OCI-LY7 (cell line): Measurements from ENCODE around the gene TRIM46.
"Not testable (repeated sequence)": the region's sequence is repeated elsewhere in the genome, so short reads cannot be mapped to it uniquely, and the experiment has no call there.

Experiments used
- EZH2phosphoT487 ChIP-seq: fragments of 200-600 bp; sonication (generic); IDR thresholded peaks from 2 replicates; pipeline ENCODE4 v1.6.1; 2018; ENCODE audit warnings: low read depth, borderline replicate concordance, mild to moderate bottlenecking, mixed run types, antibody characterized with exemption, low read length, moderate library complexity, mixed read lengths
- TF ChIP-seq, protein P1 (sequence below): fragments of 200-600 bp; sonication (generic); conservative IDR thresholded peaks from 2 replicates; pipeline ENCODE4 v1.5.1; 2014; ENCODE audit warnings: mild to moderate bottlenecking, antibody characterized with exemption, low read length, moderate library complexity, mixed read lengths

DNA sequence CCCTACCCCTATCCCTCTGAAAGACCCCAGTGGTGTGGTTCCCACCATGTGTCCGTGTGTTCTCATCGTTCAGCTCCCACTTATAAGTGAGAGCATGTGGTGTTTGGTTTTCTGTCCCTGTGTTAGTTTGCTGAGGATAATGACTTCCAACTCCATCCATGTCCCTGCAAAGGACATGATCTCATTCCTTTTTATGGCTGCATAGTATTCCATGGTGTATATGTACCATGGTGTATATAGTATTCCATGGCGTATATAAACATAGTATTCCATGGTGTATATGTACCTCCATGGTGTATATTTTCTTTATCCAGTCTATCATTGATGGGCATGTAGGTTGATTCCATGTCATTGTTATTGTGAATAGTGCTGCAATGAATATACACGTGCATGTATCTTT is 9.9 kb upstream of the TRIM46 start:
- TF ChIP-seq, protein P1, sequence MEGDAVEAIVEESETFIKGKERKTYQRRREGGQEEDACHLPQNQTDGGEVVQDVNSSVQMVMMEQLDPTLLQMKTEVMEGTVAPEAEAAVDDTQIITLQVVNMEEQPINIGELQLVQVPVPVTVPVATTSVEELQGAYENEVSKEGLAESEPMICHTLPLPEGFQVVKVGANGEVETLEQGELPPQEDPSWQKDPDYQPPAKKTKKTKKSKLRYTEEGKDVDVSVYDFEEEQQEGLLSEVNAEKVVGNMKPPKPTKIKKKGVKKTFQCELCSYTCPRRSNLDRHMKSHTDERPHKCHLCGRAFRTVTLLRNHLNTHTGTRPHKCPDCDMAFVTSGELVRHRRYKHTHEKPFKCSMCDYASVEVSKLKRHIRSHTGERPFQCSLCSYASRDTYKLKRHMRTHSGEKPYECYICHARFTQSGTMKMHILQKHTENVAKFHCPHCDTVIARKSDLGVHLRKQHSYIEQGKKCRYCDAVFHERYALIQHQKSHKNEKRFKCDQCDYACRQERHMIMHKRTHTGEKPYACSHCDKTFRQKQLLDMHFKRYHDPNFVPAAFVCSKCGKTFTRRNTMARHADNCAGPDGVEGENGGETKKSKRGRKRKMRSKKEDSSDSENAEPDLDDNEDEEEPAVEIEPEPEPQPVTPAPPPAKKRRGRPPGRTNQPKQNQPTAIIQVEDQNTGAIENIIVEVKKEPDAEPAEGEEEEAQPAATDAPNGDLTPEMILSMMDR = not testable (repeated sequence)
- not testable (repeated sequence) for TF ChIP-seq EZH2phosphoT487
